HepG2 (cell line): ENCODE data around the gene ROBO2. TPM values are rescaled to one million over a fixed set of nuclear protein-coding genes. Genes with fewer than 3 reads are reported as not detected.

Experiments
- ATAC-seq: fragments of 200-7000 bp; cut with Tn5 transposase; 3 replicates; pipeline ENCODE4 v1.9.1; 2020; ENCODE audit warnings: mild to moderate bottlenecking, moderate library complexity
- BruUV-seq: library from RNA; stranded (reverse); fragments of 400-500 nt; replicated peaks from 2 replicates; lab custom pipeline; 2021; lab: Mats Ljungman, UMichigan
- CTCF ChIA-PET: fragments of 300-600 bp; formaldehyde crosslinking; extraction: SDS; loops from one replicate; lab custom pipeline; 2021; ENCODE audit warnings: low total read pairs, inconsistent platforms, low intra/inter-chr PET ratio; lab: Yijun Ruan, JAX
- POLR2A ChIA-PET: fragments of 350-600 bp; sonication (Branson Sonifier 250); formaldehyde crosslinking; loops from one replicate; lab custom pipeline; 2020; ENCODE audit warnings: antibody characterized with exemption, inconsistent platforms; lab: Yijun Ruan, JAX
- DNase-seq: peaks from one replicate; pipeline ENCODE4 v3.0.0-alpha.2; 2015; ENCODE audit warnings: low spot score
- FAIRE-seq: peaks from 3 replicates; lab custom pipeline; 2011; peaks lifted over from hg19 to GRCh38; lab: Jason Lieb, UNC
- H2AFZ ChIP-seq: one replicate; pipeline ENCODE4 v1.6.1; 2011; ENCODE audit warnings: low read length, inconsistent platforms
- H3K27ac ChIP-seq: fragments of 300-600 bp; 3 replicates; pipeline ENCODE4 v1.8.0; 2011; ENCODE audit warnings: mixed run types, mild to moderate bottlenecking, mixed read lengths, low read length, inconsistent platforms; ENCODE audit not compliant: insufficient read depth; ENCODE audit errors: extremely low read length
- H3K27me3 ChIP-seq, 2 experiments: fragments of 200-600 bp in 1 of 2; 2 replicates in 1 of 2; 3 replicates in 1 of 2; pipeline versions ENCODE4 v1.6.0 to v1.8.0; 2011; ENCODE audit warnings: low read length in 2 of 2, mild to moderate bottlenecking in 2 of 2, moderate library complexity in 2 of 2, inconsistent platforms in 1 of 2; ENCODE audit not compliant: insufficient read depth in 2 of 2, control insufficient read depth in 1 of 2
- H3K36me3 ChIP-seq, 2 experiments: fragments of 200-600 bp in 1 of 2; replicated peaks in 1 of 2; 2 replicates in 1 of 2; 3 replicates in 1 of 2; pipeline versions ENCODE4 v1.5.1 to v1.8.0; 2011; ENCODE audit warnings: low read length in 2 of 2, inconsistent platforms in 1 of 2; ENCODE audit not compliant: insufficient read depth in 2 of 2, control insufficient read depth in 1 of 2
- H3K4me1 ChIP-seq: 2 replicates; pipeline ENCODE4 v1.5.1; 2012; ENCODE audit warnings: low read length, inconsistent platforms; ENCODE audit not compliant: insufficient read depth
- H3K4me2 ChIP-seq: 2 replicates; pipeline ENCODE4 v1.6.0; 2011; ENCODE audit warnings: low read depth, low read length, inconsistent platforms
- H3K4me3 ChIP-seq, 3 experiments: fragments of 200-600 bp in 1 of 3; sonication (generic), shearing (Covaris generic) in 1 of 3; replicated peaks in 1 of 3; 2 replicates each; pipeline ENCODE4 v1.5.1; 2011 to 2016; ENCODE audit warnings: low read length in 3 of 3, inconsistent platforms in 2 of 3, low read depth in 2 of 3, mild to moderate bottlenecking in 2 of 3, control low read depth in 1 of 3, mixed read lengths in 1 of 3; ENCODE audit not compliant: insufficient read depth in 1 of 3
- H3K79me2 ChIP-seq: one replicate; pipeline ENCODE4 v1.6.1; 2011; ENCODE audit warnings: low read length, inconsistent platforms; ENCODE audit not compliant: insufficient read depth
- H3K9ac ChIP-seq: 2 replicates; pipeline ENCODE4 v1.6.0; 2011; ENCODE audit warnings: mild to moderate bottlenecking, low read depth, low read length, inconsistent platforms; ENCODE audit not compliant: insufficient read depth
- H3K9me3 ChIP-seq: 2 replicates; pipeline ENCODE4 v1.5.1; 2012; ENCODE audit warnings: mild to moderate bottlenecking, low read length
- H4K20me1 ChIP-seq: 2 replicates; pipeline ENCODE4 v1.6.0; 2011; ENCODE audit warnings: inconsistent platforms, mild to moderate bottlenecking, low read length, moderate library complexity; ENCODE audit not compliant: insufficient read depth
- ARNT ChIP-seq: fragments of 450-650 bp; IDR thresholded peaks from 2 replicates; pipeline ENCODE4 v1.6.1; 2017
- NR1H2 ChIP-seq: sonication (generic); formaldehyde crosslinking; IDR thresholded peaks from 2 replicates; pipeline ENCODE4 v1.8.1; 2022; ENCODE audit warnings: low read depth, missing genetic modification reagents, borderline replicate concordance
- RXRA ChIP-seq: sonication (generic); formaldehyde crosslinking; IDR thresholded peaks from 2 replicates; pipeline ENCODE4 v1.5.1; 2020; ENCODE audit warnings: missing genetic modification reagents
- TCF7L2 ChIP-seq: IDR thresholded peaks from 2 replicates; pipeline ENCODE4 v1.6.1; 2011; ENCODE audit warnings: mild to moderate bottlenecking, low read depth, low read length, moderate library complexity
- XBP1 ChIP-seq: sonication (generic); formaldehyde crosslinking; IDR thresholded peaks from 2 replicates; pipeline ENCODE4 v1.5.0; 2020; ENCODE audit warnings: missing genetic modification reagents
- WGBS: methylation state at CpG from one replicate; pipeline ENCODE4 v1.1.6; 2017; ENCODE audit warnings: low lambda C conversion rate; 5-methylcytosine and 5-hydroxymethylcytosine counted together
- in situ Hi-C: cut with HindIII; loops from 2 replicates; pipeline ENCODE4 v1.10.0; 2017; ENCODE audit warnings: low pct_unique_long_range_greater_than_20kb; ENCODE audit not compliant: extremely low pct_ligation_motif_present
- intact Hi-C: fragments of 100-400 bp; cut with micrococcal nuclease; formaldehyde crosslinking; loops from one replicate; pipeline ENCODE4 v1.10.0; 2022; ENCODE audit not compliant: unreplicated experiment
- polyA plus RNA-seq, 8 experiments: library from polyadenylated mRNA; depleted of rRNA in 3 of 8; stranded (reverse) in 7 of 8; unstranded in 1 of 8; fragments of >200 nt; fragmentation: Illumina TruSeq in 4 of 8; extraction: Trizol in 4 of 8; gene quantifications; 2 replicates each; pipeline versions ENCODE4 v1.2.1 to v1.2.3, GENCODE V29; 2011 to 2016; ENCODE audit warnings: low read depth in 4 of 8, missing spikeins in 1 of 8, mixed read lengths in 1 of 8; ENCODE audit not compliant: insufficient read depth in 1 of 8
- total RNA-seq, 5 experiments: library from RNA; depleted of rRNA; stranded (reverse); fragments of >200 nt; fragmentation: Illumina TruSeq; extraction: Trizol; gene quantifications; 2 replicates each; pipeline ENCODE4 v1.2.3, GENCODE V29; 2016; ENCODE audit warnings: low read depth in 1 of 5
- TF ChIP-seq, protein P1 (sequence below): sonication (generic); formaldehyde crosslinking; IDR thresholded peaks from 2 replicates; pipeline ENCODE4 v1.8.1; 2022; ENCODE audit warnings: low read depth, mild to moderate bottlenecking, missing genetic modification reagents

The ROBO2 gene
- total and polyA plus RNA-seq, 2 of the 13 experiments (the other 11 are each of a cell fraction or from before 2014, with no cell fraction given) = not detected

DNA sequence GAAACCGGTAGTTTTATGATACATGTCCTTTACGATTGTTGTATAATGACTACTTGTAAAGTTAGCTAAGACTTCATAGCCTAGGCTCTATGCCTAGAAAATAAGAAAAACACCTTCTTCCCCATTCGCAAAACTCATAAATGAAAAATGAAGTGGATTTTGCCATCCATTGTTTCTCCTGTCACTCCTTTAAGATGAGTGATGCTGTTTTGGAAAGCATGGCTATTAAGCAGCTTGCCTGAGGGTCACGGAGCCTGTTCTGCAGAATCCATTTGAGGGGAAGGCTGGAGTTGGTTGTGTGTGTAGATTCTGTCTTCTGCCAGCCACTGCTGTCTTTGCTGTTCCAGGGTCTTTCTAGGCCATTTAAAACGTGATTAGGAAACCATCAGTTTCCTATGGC, 31.5 kb downstream of the ROBO2 start (continued):
- TF ChIP-seq, protein P1, sequence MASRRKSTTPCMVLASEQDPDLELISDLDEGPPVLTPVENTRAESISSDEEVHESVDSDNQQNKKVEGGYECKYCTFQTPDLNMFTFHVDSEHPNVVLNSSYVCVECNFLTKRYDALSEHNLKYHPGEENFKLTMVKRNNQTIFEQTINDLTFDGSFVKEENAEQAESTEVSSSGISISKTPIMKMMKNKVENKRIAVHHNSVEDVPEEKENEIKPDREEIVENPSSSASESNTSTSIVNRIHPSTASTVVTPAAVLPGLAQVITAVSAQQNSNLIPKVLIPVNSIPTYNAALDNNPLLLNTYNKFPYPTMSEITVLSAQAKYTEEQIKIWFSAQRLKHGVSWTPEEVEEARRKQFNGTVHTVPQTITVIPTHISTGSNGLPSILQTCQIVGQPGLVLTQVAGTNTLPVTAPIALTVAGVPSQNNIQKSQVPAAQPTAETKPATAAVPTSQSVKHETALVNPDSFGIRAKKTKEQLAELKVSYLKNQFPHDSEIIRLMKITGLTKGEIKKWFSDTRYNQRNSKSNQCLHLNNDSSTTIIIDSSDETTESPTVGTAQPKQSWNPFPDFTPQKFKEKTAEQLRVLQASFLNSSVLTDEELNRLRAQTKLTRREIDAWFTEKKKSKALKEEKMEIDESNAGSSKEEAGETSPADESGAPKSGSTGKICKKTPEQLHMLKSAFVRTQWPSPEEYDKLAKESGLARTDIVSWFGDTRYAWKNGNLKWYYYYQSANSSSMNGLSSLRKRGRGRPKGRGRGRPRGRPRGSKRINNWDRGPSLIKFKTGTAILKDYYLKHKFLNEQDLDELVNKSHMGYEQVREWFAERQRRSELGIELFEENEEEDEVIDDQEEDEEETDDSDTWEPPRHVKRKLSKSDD = no peak
- no peak for TF ChIP-seq RXRA (CRISPR knock-in tag)
- TF ChIP-seq, all 625 proteins: peak for 0

DNA sequence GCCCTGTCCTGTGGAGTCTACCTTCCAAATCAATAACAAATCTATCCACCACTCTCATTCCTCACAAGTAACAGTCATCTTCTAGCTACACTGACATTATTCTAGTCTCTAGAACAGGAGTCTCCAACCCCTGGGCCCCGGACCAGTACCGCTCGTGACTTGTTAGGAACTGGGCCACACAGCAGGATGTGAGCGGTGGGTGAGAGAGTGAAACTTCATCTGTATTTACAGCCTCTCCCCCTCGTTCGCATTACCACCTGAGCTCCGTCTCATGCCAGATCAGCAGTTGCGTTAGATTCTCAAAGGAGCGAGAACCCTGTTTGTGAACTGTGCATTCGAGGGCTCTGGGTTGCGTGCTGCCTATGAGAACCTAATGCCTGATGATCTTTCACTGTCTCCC, 31.9 kb downstream of the ROBO2 start:
- Histone ChIP-seq H3K79me2 (no peaks in the 10 kb centered on the region), H3K27ac (no peak overlapping the region), H3K4me1 (no peaks in the 10 kb centered on the region), H3K27me3 (no peaks in the 10 kb centered on the region), H3K4me2 (no peak overlapping the region), H4K20me1 (no peaks in the 10 kb centered on the region), H3K9ac (no peak overlapping the region), H3K36me3 (no peaks in the 10 kb centered on the region), H3K9me3 (no peaks in the 10 kb centered on the region), H2AFZ (no peak overlapping the region), H3K4me3 (no peak overlapping the region)
- BruUV-seq = no TSS peak
- ChIA-PET POLR2A (no interaction called here), CTCF (no interaction called here)
- DNase-seq (no peak), ATAC-seq (no peak), FAIRE-seq (no peak)
- in situ Hi-C loops = no loop called here
- 70% methylated on average over 11 of the region's 11 CpGs for WGBS
- intact Hi-C loops = no loop called here
- no peak for TF ChIP-seq NR1H2 (CRISPR knock-in tag)
- no peak for TF ChIP-seq ARNT
- TF ChIP-seq XBP1 (CRISPR knock-in tag) = no peak
- TF ChIP-seq TCF7L2 = no peak
